Measurements from ENCODE around the gene REXO2.

The REXO2 gene

DNA sequence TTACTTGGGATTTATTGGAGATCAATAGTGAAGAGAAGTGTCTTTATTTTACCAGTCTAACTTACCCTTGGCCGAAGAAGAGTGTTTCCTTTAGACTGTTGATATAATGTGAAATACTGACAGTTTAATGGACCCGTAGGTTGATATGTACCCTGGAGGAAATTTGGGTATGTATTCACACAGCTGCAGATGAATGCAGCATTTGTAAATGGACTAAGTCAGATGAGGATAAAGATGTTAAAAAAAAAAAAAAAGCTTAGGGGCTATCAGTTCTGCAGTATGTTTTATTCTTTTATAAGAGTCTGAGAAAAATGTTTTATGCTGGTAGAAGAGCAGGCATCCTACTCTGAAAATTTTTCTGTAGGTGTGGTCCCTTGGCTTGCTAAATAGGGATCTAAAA, 2.7 kb downstream of the REXO2 start:
- TF ChIP-seq, protein P1, sequence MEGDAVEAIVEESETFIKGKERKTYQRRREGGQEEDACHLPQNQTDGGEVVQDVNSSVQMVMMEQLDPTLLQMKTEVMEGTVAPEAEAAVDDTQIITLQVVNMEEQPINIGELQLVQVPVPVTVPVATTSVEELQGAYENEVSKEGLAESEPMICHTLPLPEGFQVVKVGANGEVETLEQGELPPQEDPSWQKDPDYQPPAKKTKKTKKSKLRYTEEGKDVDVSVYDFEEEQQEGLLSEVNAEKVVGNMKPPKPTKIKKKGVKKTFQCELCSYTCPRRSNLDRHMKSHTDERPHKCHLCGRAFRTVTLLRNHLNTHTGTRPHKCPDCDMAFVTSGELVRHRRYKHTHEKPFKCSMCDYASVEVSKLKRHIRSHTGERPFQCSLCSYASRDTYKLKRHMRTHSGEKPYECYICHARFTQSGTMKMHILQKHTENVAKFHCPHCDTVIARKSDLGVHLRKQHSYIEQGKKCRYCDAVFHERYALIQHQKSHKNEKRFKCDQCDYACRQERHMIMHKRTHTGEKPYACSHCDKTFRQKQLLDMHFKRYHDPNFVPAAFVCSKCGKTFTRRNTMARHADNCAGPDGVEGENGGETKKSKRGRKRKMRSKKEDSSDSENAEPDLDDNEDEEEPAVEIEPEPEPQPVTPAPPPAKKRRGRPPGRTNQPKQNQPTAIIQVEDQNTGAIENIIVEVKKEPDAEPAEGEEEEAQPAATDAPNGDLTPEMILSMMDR (IDR thresholded peaks at IDR 0.05), result no peak
- TF ChIP-seq ZFX (IDR thresholded peaks at IDR 0.05; ENCODE audit: borderline replicate concordance), result no peak
- H3K27ac ChIP-seq, result no peak overlapping the region

DNA sequence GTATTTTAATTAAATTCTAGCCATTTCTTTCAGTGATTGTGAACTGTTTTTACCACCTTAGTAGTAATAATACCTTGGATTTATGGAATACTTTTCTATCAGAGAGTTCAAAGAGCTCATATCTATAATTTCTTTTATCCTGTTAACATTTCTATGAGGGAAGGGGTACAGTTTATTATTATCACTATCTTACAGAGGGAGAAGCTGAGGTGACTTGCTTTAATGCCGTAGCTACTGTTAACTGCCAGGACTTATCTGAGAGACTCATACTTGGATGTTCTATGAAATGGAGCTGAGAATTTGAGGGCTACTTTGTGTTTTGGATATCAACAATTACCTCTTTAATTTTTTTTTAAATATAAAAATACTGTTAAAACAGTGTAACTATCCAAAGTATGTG, 3.3 kb downstream of the REXO2 start:
- TF ChIP-seq ZFX (IDR thresholded peaks at IDR 0.05; ENCODE audit: borderline replicate concordance), result no peak
- TF ChIP-seq, protein P1 (IDR thresholded peaks at IDR 0.05), result no peak
- no peak overlapping the region for H3K27ac ChIP-seq

DNA sequence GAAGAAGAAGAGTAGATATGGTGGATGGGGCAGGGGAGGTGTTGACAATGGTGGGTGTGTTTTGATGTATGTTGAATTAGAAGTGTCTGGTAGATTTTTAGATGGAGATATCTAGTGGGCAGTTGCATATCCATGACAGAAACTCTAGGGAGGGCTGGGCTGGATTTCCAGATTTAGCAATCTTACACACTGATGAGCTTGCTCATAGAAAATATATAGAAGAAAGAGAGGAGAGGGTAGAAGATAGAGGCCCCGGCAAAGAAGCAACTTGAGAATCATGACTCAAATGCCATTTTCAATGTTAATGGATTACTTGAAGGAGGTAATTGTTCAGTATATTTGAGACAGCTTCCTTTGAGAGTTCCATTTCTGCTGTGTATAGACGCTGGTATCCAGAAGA, 8.2 kb downstream of the REXO2 start:
- TF ChIP-seq, protein P1 (IDR thresholded peaks at IDR 0.05), result no peak
- TF ChIP-seq ZFX (IDR thresholded peaks at IDR 0.05; ENCODE audit: borderline replicate concordance), result no peak
- no peak overlapping the region for H3K27ac ChIP-seq

DNA sequence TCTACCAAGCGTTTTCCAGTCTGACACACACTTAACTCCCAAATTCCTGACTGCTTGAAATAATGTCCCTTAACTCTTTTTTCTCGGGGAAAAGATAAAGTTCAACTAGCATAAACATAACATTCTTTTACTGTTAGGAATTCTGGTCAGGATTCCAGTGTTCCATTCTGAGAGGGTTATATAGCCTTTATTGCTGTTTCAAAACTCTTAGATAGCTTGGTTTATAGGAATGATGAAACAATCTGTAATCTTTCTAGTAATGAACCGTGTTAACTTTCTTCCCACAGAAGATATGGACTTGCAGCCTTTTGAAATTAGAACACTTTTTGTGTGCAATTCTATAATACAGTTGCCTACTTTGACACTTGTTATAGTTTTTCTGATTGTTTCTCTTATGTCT, 8.6 kb downstream of the REXO2 start:
- TF ChIP-seq ZFX (IDR thresholded peaks at IDR 0.05; ENCODE audit: borderline replicate concordance), result no peak
- TF ChIP-seq, protein P1 (IDR thresholded peaks at IDR 0.05), result no peak
- H3K27ac ChIP-seq, result no peak overlapping the region

DNA sequence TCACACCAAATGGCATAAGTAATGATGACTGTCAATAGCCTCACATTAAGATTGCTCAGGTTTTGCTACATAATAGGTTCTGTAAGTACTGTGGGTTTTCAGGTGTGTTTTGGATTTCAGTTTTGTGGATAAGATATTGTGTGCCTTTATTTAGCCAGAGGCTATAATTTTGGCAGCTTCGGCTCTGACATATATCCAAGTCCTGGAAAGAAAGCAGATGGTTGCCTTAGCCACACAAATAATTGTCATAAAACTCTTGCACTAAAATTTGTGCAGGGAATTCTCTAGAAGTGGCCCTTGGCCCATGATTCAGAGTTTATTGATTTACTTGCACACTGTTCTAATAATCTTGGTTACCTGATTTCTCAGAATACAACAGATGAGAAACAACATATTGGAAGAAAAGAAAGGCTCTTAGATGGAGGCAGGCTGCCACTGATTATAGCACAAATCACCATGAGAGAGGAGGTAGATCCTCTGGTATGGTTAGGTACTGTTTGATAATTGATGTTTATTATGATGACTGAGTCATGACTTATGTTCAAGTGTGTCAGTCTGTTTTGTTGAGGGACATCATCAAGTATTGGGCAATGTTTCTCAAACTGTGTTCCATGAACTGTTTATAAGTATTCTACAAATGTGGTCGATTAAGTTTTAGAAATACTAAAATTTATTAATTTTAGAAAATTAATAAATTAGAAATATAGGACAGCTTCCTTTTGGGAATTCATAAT, 9.6 kb downstream of the REXO2 start:
- no peak overlapping the region for H3K27ac ChIP-seq
- no peak for TF ChIP-seq ZFX (IDR thresholded peaks at IDR 0.05; ENCODE audit: borderline replicate concordance)
- TF ChIP-seq, protein P1 (IDR thresholded peaks at IDR 0.05), result no peak

DNA sequence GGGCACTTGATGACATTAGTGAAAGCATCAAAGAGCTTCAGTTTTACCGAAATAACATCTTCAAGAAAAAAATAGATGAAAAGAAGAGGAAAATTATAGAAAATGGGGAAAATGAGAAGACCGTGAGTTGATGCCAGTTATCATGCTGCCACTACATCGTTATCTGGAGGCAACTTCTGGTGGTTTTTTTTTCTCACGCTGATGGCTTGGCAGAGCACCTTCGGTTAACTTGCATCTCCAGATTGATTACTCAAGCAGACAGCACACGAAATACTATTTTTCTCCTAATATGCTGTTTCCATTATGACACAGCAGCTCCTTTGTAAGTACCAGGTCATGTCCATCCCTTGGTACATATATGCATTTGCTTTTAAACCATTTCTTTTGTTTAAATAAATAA, 10.6 kb downstream of the REXO2 start:
- H3K27ac ChIP-seq, result no peak overlapping the region
- TF ChIP-seq ZFX (IDR thresholded peaks at IDR 0.05; ENCODE audit: borderline replicate concordance), result no peak
- TF ChIP-seq, protein P1 (IDR thresholded peaks at IDR 0.05), result no peak

DNA sequence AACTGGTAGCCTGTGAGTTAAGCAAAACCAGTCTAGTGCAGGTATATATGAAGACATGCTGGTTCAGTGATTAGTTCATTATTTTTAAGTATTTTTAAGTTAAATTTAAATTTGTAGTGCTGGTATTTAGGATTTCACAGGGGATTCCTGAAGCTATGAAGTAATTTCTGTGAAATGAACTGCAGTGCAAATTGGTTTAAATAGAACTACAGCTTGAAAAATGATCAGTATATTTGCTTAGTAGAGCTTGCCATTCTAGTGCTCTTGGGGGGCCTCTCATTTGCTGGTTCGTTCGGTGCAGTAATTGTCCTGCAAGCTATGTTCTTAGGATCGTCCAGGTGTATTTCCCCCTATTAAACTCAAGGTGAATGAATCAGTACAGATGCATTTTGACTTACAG, 13.1 kb downstream of the REXO2 start:
- no peak overlapping the region for H3K27ac ChIP-seq
- TF ChIP-seq ZFX (IDR thresholded peaks at IDR 0.05; ENCODE audit: borderline replicate concordance), result no peak
- TF ChIP-seq, protein P1 (IDR thresholded peaks at IDR 0.05), result no peak

All from 22Rv1 (cell line).